ENCODE measurements around the gene TMEM187.

Gene TMEM187, protein sequence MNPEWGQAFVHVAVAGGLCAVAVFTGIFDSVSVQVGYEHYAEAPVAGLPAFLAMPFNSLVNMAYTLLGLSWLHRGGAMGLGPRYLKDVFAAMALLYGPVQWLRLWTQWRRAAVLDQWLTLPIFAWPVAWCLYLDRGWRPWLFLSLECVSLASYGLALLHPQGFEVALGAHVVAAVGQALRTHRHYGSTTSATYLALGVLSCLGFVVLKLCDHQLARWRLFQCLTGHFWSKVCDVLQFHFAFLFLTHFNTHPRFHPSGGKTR

DNA sequence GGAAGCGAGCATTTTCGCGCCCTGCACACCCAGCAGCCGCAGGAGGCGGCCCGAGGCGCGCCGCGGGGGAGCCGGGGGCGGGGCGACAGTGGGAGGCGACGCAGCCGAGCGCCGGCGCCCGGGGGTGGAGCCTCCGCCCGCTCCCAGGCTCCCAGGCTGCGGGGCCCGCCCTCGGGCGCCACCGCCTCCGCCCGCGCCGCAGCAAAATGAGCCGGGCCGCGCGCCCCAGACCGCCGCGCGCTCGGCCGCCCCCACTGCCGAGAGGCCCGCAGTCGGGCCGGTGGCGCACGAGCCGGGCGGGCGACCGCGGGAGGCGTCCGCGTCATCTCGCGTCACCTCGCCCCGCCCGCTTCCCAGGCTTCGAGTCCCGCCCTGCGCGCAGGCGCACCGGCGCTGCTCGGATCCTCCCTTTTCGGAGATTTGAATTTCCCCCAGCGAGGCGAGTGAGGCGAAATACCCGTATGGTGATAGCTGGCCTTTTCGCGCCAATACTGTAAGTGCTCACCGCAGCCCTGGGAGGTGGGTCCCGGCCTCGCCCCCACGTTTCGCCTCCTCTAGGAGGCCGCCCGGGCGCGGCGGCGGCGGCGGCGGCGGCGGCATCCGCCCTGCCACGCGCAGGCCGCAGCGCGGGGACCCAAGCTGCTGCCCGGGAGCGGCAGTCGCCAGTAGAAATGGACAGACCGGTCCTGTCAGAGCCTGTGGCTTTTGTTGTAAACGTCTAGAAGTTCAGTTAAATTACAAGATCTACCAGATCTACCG is at the start of gene TMEM187:
TSS of gene TMEM187 (plus strand) at position 387 of the 759 bp plus-strand sequence. CDS start 9,309 bp downstream, outside the sequence.
- TF ChIP-seq CTCF (conservative IDR thresholded peaks at IDR 0.05): no peak
- peak; percentile 70; the same call in 1 of the 2 replicates for TF ChIP-seq ZFX (IDR thresholded peaks at IDR 0.05)
- H3K27ac ChIP-seq: peak within 1 kb of the TSS; percentile 100

DNA sequence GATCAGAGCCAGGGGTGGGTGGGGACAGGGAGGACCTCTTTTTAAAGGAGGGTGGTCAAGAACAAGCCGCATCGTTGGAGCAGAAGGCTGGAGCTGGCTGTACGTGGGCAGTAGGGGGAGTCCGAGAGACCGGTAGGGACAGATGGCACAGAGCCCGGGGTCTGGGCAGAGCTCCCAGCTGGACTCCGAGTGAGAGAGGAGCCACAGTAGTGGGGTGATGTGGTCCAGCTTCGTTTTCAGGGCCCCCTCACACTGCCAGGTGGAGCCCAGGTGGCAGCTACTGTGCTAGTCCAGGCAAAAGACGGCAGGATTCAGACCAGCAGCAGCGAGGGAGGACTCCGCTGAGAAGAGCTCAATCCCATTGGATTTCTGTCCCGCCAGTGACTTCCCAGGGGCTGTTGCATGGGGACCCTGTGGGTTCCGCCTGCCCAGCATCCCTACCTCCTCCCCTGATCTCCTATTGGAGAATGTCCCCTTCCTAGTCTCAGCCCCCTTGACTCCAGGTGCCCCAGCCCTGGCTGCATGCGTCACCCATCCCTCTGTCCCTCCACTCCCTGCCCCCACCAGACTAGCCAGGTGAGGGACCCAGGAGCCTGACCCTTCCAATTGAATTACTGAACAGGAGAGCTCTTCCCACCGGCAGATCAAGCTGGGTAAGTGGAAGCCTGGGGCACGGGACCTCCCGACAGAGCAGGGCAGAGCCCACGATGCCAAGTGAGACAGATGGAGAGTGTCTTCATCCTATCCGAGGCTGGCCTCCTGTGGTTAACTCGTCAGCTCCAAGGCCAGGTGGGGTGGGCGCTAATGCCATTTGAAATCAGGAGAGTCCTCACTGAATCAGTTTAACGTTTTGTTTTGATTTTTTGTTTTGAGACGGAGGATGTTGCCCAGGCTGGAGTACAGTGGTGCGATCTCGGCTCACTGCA is 49.4 kb upstream of the TMEM187 start:
- TF ChIP-seq ZFX (IDR thresholded peaks at IDR 0.05) (no peak), CTCF (conservative IDR thresholded peaks at IDR 0.05) (peak; percentile 71)
- no peak overlapping the region for H3K27ac ChIP-seq

DNA sequence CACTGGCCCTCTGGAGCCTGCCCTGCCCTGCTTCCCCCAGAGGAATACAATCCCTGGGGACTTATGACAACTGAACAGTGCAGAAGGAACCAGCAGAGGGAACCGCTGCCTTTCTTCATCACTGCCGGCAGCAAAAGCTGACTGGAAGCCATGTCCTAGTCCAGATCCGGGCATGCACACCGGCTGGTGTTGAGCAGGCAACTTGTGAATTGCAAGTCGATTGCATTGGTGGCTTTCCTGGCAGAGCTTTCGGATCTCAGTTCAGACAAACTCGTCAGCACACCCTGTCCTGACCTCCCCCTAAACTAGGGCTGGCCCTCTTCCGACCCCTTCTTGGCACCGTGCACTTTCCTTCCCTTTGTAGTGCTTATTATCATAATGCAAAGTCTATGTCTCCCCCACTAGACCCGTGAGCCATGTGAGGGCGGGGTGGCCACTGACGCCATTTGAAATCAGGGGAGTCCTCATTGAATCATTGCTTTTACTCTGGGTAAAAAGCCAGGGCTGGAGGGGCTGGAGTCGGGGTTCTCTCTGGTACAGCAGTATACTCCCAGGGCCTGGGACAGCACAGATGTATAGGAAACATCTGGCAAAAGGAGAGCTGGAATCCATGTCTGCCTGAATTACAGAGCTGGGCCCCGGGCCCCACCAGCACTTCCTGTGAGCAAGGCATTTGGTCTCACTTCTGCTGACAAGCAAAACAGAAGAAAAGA is 48.2 kb upstream of the TMEM187 start:
- TF ChIP-seq CTCF (conservative IDR thresholded peaks at IDR 0.05) (peak; percentile 5), ZFX (IDR thresholded peaks at IDR 0.05) (no peak)
- no peak overlapping the region for H3K27ac ChIP-seq

- H3K27ac ChIP-seq: no peak overlapping the region
- TF ChIP-seq CTCF (conservative IDR thresholded peaks at IDR 0.05) (no peak), ZFX (IDR thresholded peaks at IDR 0.05) (no peak)
Observed at GRCh38 chrX:153925387-153925738, 47.2 kb upstream of the TMEM187 start.

DNA sequence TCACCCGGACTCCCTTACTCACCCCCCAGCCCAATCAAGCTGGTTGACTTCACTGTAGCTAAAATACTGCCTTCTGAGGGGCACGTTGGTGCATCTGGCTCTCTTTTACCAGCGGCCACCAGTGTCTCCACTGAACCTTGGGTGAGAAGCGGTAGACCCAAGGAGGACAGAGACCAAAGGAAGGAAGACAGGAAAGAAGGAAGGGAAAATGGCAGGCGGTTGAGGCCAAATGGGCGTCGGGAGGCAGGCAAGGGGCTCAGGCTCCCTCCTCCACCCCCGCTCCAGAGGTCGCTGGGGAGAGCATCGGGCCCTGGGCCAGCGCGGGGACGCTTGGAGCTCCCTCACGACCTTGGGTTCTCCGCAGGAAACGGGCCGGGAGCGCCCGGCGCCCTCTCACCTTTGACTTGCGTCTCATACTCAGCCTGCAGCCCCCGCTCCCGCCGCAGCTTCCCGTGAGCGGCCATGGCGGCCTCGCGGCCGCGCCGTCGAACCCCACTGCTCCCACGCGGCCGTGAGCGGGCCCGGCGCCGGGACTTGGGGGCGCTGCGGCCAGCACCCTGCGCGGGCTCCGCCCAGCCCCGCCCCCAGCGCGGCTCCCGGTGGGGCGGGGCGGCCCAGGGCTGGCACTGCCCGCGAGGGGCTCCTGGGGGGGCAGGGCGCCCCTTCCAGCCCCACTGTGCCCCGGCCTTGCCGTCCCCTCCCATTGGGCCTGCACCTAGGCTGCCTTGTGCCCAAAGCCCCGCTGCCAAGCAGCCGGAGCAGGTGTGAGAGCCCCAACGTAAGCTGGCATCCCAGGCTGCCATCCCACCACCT is 46.6 kb upstream of the TMEM187 start, which contains the start of gene ARHGAP4:
TSS of gene ARHGAP4 (minus strand) at position 526 of the 813 bp plus-strand sequence. CDS start at position 464, 62 bp downstream.
- TF ChIP-seq CTCF (conservative IDR thresholded peaks at IDR 0.05): no peak
- no peak for TF ChIP-seq ZFX (IDR thresholded peaks at IDR 0.05)
- peak within 1 kb of the TSS; percentile 92 for H3K27ac ChIP-seq

- TF ChIP-seq CTCF (conservative IDR thresholded peaks at IDR 0.05) (no peak), ZFX (IDR thresholded peaks at IDR 0.05) (no peak)
- H3K27ac ChIP-seq: peak overlapping the region; percentile 92
Observed at GRCh38 chrX:153926552-153926857, 46.0 kb upstream of the TMEM187 start.
